Sciatic nerve (tissue), 2 donors: ENCODE results near the gene VWF. TPM values are rescaled to one million over a fixed set of nuclear protein-coding genes. Genes with fewer than 3 reads are reported as not detected.
"Not testable (repeated sequence)": the region's sequence is repeated elsewhere in the genome, so short reads cannot be mapped to it uniquely, and the experiment has no call there.

Source experiments
- ATAC-seq: fragments of 200-7000 bp; cut with Tn5 transposase; one replicate; pipeline ENCODE4 v1.9.1; 2020; ENCODE audit warnings: mild to moderate bottlenecking, moderate library complexity
- DNase-seq: peaks from one replicate; pipeline ENCODE4 v3.0.0-alpha.2; 2020; ENCODE audit warnings: low spot score
- intact Hi-C: fragments of 100-400 bp; cut with DNase I; formaldehyde crosslinking; loops from one replicate; pipeline ENCODE4 v1.14.2; 2022
- total RNA-seq: library from RNA; stranded (reverse); fragmentation: NEBNext Ultra II Directional; extraction: Animal tissue kit (Norgen Biotek cat#: 25700); gene quantifications from one replicate; pipeline ENCODE4 v1.2.1, GENCODE V29; 2021
- donor health status: DM: no; HTN: no; CAD: no.
- donor health status: DM: no; HTN: no; CAD: no.

VWF gene
- total RNA-seq, 1 donor from 2014 or later = 655 TPM

GRCh38 chr12:6114476-6114870 is 10.0 kb downstream of the VWF start:
- ATAC-seq (no peak), DNase-seq (peak; percentile 21)
- intact Hi-C loops = loop anchor here (5.0 kb wide), 1 partner anchor 1097 kb away; no protein-coding TSS in a partner anchor

GRCh38 chr12:6113691-6114475 is 10.6 kb downstream of the VWF start:
- ATAC-seq (no peak), DNase-seq (peak; percentile 26)
- intact Hi-C loops = loop anchor here (5.0 kb wide), 1 partner anchor 1097 kb away; no protein-coding TSS in a partner anchor

DNA sequence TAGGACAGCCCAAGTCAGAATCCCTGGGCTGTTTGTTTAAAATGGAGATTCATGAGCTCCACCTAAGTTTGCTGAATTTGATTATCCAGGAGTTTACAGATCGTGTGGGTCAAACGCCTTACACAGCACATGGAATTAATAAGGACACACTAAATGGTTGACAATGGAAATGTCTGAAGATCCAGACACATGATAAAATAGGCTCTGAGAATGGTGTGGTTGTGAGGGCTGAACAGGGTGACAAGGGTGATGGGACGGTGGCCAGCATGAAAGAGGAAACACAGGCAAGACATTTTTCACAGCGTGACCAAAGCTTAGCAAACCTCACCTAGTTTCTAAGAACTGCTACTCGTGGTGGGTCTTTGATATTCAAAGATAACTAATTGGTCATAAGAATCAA is 12.5 kb downstream of the VWF start:
- intact Hi-C loops = loop anchor here (5.0 kb wide), 1 partner anchor 1095 kb away; no protein-coding TSS in a partner anchor
- DNase-seq = peak; percentile 37
- no peak for ATAC-seq

DNA sequence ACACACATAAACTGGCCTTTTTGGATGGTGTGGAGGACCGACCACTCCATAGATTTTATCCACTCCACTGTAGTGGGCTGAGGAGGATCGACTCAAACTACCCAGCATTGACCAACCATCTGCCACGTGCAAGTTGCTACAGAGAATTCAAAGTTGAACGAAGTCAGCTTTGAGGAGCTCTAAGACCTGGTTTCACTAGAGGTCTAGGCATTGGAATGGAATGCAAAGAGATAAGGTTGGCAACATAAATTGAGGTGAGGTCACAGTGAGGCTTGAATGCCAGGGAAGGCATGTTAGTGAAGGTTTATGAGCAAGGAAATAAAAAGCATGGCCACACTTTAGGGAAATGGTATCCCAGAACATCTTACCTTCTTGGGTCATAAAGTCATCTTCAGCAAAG is 14.5 kb downstream of the VWF start:
- intact Hi-C loops = loop anchor here (5.0 kb wide), 1 partner anchor 1093 kb away; no protein-coding TSS in a partner anchor
- ATAC-seq (no peak), DNase-seq (no peak)

DNA sequence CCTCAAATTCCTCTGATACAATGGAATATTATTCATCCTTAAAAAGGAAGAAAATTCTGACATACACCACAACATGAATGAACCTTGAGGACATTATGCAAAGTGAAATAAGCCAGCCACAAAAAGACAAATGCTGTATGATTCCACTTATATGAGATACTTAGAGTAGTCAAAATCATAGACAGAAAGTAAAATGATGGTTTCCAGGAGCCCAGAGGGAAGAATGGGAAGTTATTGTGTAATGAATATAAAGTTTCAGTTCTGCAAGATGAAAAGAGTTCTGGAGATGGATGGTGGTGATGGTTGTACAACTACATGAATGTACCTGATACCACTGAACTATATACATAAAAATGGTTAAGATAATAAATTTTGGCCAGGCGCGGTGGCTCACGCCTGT is 18.3 kb downstream of the VWF start:
- intact Hi-C loops = no loop called here
- DNase-seq = no peak
- ATAC-seq = no peak

GRCh38 chr12:6104842-6105241 is 19.6 kb downstream of the VWF start:
- ATAC-seq (no peak), DNase-seq (no peak)
- intact Hi-C loops = no loop called here

GRCh38 chr12:6104027-6104426 is 20.4 kb downstream of the VWF start:
- intact Hi-C loops = no loop called here
- ATAC-seq = no peak

DNA sequence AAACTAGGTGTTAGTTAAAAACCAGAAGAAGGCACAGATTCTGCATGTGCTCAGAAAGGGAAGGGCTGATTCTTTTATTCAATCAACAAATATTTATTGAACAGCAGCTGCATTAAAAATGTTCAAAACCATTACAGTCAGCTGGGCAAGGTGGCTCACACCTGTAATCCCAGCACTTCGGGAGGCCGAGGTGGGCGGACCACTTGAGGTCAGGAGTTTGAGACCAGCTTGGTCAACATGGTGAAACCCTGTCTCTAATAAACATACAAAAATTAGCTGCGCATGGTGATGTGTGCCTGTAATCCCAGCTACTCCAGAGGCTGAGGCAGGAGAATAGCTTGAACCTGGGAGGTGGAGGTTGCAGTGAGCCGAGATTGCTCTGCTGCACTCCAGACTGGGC is 22.4 kb downstream of the VWF start:
- ATAC-seq, intact Hi-C loops: not testable (repeated sequence)
- peak; percentile 13 for DNase-seq

More at GRCh38 chr12:6104027-6104426, 20.4 kb downstream of the VWF start:
- no peak for DNase-seq

GRCh38 chr12:6099316-6099715 is 25.2 kb downstream of the VWF start:
- DNase-seq = no peak
- no peak for ATAC-seq
- intact Hi-C loops = no loop called here

- ATAC-seq (no peak), DNase-seq (peak; percentile 12)
- intact Hi-C loops = no loop called here
These were observed 27.1 kb downstream of the VWF start for GRCh38 chr12:6097411-6097810.

DNA sequence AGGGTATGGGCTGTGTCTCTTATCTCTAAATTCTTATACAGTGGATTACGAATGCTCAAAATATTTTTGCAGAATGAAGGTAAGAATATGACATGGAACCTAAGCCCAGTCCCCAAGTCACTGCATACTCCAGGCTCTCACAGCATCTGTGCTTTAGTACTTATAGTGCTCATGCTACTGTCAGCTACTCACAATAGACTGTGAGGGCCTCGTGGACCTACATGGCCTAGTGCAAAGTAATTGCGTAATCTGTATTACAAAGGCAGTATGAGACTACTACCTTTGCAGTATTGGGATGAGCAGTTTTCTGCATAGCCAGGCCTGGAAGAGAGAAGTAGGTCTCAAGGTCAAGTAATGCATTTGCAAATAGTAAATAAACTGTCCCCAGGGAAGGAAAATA is 27.9 kb downstream of the VWF start:
- ATAC-seq (no peak), DNase-seq (no peak)
- intact Hi-C loops = no loop called here

DNA sequence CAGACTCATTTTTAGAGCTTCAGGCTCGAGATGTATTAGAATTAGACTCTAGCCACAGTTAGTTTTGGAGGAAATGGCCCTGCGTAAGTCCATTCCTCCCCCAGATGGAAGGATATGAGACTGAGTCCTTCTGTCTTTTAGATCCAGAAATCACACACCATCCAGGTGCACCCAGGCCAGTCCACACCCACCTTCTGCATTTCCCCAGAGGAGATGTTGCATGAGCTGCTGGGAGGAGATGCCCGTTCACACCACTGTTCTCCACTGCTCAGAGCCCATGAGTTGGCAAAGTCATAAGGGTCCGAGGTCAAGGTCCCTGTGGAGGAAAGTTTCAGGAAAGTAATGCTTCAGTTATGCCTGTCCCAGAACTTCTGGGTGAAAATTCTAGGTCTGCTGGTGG is 29.2 kb downstream of the VWF start:
- intact Hi-C loops = no loop called here
- no peak for ATAC-seq

GRCh38 chr12:6093764-6094163 is 30.7 kb downstream of the VWF start:
- ATAC-seq = no peak
- intact Hi-C loops = no loop called here
- DNase-seq = peak; percentile 42

More for the DNA sequence above, 29.2 kb downstream of the VWF start:
- peak; percentile 19 for DNase-seq

DNA sequence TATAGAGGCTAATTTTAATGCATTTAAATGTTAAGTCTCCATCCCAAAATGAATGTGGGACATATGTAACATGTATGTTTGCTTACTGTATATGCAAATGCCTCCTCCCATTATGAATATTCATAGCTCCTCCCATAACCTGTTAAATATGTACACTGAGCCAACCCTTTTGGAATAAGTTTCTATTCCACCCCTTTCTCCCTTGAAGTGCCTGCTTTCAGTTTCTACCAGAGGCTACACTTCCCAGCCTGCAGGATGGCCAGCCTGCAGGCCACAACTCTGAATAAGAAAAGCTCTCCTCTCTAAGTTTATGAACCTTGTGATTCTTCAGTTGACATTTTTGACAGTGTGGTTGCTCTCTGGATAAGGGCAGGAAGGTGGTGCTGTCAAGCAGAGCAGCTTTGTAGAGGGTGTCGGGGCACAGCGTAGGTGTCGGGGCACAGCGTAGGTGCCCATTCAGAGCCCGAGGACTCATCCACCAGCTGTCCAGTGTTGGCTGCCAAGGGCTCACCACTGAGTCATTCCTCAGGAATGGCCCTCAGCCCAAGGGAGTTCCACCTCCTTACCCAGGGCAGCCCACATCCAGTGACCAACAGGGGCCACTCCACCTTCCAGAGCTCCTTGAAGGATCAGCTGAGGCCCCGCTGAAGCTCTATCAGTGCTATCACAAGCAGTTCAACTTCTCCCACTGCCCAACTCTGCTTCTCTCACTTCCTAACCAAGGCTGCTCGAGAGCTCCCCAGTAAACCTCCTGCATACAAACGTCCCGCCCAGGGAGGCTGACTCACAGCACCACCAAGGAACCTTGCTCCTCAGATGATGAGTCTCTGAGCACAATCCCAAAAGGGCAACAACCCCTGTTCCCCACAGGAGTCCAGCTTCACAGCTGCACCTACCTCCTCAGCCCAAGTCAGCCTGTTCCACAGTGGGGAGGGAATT is 31.4 kb downstream of the VWF start:
- intact Hi-C loops = no loop called here
- peak; percentile 55 for ATAC-seq
- peak; percentile 56 for DNase-seq

GRCh38 chr12:6091786-6092566 is 32.5 kb downstream of the VWF start:
- intact Hi-C loops = no loop called here
- DNase-seq = peak; percentile 28
- no peak for ATAC-seq

GRCh38 chr12:6090803-6091202 is 33.7 kb downstream of the VWF start:
- DNase-seq = peak; percentile 55
- intact Hi-C loops = no loop called here
- peak; percentile 69 for ATAC-seq

DNA sequence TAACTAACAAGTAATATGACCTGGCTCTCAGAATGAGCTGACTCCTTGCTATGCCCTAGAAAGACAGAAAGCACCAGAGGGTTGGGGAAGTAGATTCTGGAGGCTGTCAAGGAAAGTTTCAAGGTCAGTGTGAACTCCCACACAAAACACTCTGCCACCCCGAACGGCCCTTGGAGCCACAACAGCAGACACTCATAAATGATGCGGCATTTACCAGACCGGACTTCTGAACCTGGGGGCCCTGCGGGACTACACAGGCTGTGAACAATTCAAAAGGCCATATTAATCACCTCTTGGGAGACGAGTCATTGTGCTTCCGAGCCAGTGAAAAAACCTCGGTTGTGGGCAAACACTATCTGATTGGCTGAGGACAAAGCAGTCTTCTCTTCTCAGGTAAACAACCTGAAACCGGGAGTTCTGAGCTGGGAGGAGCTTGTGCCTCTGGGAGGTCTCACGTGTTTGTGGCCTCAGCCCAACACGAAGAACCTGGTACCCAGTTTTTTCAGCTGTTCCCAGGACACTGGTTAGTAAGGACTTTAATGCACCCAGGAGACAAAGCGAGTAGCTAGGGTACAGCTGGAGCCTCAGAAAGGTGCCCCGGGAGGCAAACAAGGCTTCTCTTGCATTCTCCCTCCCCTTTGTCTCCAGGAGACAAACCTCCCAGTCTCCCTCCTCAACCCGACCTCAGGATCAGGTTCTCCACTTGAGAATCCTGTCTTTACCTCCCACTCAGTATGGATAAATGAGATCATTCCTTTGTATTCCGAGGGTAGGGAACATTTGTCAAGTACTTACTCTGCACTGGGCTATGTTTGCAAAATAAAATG is 35.3 kb downstream of the VWF start:
- intact Hi-C loops = no loop called here
- ATAC-seq (no peak), DNase-seq (peak; percentile 19)

GRCh38 chr12:6086316-6086715 is 38.2 kb downstream of the VWF start:
- ATAC-seq = no peak
- intact Hi-C loops = no loop called here
- peak; percentile 13 for DNase-seq
